CD4-positive, alpha-beta T cell treated with Interleukin-6 at 100 ng/mL for 8 hours (primary cell): ENCODE measurements around the gene FBXL4.

Source experiments
- DNase-seq: peaks from one replicate; pipeline ENCODE4 v3.0.0-alpha.2; 2020; ENCODE audit warnings: mixed read lengths, low spot score

Gene FBXL4

DNA sequence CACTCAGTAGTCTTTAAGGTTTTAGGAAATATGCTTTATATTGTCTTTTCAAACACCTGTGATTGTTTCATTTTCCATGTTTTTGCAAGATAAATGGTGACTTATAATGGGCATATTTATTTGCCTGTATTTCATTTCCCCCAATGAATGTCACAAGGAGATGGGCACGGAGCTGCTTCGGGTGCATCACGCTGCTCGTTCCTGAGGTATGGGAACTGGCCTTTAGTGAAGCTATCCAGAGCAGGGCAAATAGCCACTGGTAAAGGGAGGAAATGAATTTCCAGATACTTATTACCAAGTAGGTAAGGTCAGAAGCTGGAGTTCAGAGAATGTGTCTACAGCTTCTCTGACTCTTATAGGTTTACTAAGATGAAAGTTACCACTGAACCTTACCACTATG lies 109.7 kb downstream of the FBXL4 start:
- DNase-seq = no peak

GRCh38 chr6:98836962-98837944 lies 110.5 kb downstream of the FBXL4 start:
- no peak for DNase-seq

DNA sequence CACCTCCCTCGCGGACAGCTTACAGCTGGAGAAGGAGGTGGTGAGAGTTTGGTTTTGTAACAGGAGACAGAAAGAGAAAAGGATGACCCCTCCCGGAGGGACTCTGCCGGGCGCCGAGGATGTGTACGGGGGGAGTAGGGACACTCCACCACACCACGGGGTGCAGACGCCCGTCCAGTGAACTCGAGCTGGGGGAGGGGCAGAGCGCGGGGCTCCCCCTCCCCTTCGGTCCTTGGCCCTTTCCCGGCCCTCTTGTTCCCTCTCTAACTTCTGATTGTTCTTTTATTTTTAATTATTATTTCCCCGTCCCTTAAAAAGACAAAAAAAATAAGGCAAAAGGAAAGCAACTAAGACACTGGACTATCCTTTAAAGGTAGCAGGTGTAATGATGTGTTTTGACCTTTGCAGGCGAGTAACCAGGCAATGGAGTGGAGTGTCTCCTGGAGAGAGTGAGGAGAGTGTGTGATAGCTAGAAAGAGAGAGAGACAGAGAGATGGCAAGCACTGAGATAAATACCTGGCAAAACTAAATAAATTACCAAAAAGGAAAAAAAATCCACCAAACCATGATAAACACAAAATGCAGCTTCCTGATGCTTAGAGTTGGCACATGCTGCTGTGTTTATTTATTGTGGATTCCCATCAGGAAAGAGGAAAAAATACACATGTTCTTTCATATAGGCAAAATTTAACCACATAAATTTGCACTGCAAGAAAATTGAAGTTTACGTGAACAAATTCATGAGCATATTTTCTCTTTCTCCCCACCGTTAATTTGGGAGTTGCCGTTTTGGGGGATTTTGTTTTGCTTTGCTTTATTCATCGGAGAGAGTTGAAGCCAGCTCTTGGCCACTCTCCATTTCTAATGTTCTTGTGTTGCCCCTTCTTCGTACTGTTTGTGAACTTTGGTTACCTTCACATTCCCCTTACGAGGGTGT lies 111.5 kb downstream of the FBXL4 start:
- no peak for DNase-seq

DNA sequence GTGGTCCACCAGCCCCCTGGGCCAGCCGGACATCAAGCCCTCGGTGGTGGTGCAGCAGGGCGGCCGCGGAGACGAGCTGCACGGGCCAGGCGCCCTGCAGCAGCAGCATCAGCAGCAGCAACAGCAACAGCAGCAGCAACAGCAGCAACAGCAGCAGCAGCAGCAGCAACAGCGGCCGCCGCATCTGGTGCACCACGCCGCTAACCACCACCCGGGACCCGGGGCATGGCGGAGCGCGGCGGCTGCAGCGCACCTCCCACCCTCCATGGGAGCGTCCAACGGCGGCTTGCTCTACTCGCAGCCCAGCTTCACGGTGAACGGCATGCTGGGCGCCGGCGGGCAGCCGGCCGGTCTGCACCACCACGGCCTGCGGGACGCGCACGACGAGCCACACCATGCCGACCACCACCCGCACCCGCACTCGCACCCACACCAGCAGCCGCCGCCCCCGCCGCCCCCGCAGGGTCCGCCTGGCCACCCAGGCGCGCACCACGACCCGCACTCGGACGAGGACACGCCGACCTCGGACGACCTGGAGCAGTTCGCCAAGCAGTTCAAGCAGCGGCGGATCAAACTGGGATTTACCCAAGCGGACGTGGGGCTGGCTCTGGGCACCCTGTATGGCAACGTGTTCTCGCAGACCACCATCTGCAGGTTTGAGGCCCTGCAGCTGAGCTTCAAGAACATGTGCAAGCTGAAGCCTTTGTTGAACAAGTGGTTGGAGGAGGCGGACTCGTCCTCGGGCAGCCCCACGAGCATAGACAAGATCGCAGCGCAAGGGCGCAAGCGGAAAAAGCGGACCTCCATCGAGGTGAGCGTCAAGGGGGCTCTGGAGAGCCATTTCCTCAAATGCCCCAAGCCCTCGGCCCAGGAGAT lies 112.4 kb downstream of the FBXL4 start:
- no peak for DNase-seq

DNA sequence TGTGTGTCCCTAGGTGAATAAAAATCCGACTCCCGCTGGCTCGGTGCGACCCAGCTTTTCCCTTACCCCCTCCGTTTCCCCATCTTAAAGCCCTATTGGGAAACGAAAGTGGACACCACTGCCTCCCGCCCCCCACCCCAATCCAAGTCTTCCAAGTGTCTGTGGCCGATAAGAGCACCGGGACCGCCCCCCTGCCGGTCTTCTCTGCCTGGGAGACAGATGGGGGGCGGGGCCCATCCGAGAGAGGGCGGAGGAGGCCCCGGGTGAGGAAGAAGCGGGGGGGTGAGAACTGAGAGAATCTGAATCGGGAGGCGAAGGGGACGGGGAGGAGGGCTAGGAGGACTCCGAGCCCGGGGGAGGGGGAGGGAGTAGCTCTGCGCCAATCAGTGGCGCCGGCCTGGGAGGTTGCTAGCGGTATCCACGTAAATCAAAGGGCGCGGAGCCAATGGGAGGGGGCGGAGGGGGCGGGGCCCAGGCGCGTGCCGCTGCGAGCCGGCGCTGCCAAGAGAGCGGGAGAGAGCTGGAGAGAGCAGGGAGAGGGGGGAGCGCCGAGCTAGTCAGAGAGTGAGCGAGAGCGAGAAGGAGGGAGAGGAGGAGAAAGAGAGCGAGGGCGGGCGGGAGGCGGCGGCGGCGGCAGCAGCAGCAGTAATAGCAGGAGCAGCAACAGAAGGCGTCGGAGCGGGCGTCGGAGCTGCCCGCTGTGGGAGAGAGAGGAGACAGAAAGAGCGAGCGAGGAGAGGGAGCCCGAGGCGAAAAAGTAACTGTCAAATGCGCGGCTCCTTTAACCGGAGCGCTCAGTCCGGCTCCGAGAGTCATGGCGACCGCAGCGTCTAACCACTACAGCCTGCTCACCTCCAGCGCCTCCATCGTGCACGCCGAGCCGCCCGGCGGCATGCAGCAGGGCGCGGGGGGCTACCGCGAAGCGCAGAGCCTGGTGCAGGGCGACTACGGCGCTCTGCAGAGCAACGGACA lies 113.4 kb downstream of the FBXL4 start, which contains the start of gene POU3F2:
POU3F2 (plus strand) TSS at position 515 of the 972 bp plus-strand sequence; CDS start at position 815, 300 bp downstream.
- peak; percentile 60 for DNase-seq

- DNase-seq = no peak
Measured at GRCh38 chr6:98833307-98834059, 114.3 kb downstream of the FBXL4 start.

- no peak for DNase-seq
Measured at GRCh38 chr6:98833057-98833306, 114.8 kb downstream of the FBXL4 start.

GRCh38 chr6:98832284-98833056 lies 115.3 kb downstream of the FBXL4 start:
- DNase-seq = no peak

DNA sequence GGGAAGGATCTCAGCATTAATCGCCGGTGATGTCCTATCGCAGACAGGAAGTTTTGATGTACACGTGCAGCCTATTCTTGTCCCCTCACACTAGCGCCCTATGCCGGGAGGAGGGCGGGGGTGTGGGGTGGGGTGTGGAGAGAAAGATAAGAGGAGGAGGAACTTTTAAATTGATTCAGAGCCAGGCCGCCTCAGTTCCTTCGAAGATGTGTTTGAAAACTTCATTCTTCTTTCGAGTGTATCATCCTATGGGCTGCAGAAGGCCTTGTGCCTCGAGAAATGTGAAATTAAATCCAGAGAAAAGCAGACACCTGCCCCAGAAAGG lies 115.8 kb downstream of the FBXL4 start:
- no peak for DNase-seq

- DNase-seq = no peak
Measured at GRCh38 chr6:98831057-98831958, 116.4 kb downstream of the FBXL4 start.

GRCh38 chr6:98830146-98830545 lies 117.6 kb downstream of the FBXL4 start:
- DNase-seq = no peak

DNA sequence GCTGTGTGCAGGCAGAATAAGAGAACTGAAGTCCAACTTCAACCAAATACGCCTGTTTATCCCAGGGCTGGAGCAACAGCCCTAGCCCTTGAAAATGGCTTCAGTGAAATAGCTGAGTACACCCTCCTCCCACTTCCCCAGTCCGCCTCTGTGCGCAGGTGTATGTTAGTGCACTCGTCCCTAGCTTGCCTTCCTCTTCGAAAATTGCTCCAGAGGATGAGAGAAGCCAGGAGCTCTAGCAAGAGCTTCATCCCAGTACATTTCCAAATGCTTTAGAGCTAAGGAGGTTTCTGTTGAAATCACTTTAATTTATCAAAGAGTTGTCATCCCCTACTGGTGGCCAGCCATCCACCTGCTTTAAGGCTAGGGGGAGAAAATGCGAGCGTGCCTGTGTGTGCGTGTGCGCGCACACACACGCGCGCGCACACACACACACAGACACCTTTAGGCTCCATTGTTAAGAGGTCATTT lies 118.8 kb downstream of the FBXL4 start:
- DNase-seq = no peak

DNA sequence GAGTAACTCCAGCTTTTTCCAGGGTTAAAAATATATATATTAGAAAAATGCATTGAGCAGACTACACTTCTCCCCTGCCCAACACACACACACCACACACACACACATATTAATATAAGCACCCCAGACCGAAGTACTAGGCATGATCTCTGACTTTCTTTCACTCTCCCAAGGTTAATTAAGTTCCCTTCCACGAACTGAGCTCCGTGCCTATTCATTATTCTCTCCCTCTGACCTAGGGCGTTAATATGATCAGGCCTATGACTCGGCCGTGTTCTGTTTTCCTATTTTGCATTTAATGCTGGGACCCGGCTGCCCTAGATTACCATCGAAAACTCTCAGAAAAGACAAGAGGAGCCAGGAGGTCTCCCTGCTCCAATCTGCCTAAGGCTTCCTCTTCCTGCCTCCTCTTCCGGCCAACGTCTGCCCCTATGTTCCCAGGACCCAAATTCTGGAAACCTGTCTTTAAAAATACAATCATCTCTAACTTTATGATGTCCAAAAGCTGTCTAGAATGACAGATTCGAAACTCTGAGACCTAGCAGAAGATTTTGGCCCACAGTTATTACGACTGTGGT lies 119.4 kb downstream of the FBXL4 start:
- no peak for DNase-seq

- no peak for DNase-seq
Measured at GRCh38 chr6:98827295-98828159, 120.2 kb downstream of the FBXL4 start.

DNA sequence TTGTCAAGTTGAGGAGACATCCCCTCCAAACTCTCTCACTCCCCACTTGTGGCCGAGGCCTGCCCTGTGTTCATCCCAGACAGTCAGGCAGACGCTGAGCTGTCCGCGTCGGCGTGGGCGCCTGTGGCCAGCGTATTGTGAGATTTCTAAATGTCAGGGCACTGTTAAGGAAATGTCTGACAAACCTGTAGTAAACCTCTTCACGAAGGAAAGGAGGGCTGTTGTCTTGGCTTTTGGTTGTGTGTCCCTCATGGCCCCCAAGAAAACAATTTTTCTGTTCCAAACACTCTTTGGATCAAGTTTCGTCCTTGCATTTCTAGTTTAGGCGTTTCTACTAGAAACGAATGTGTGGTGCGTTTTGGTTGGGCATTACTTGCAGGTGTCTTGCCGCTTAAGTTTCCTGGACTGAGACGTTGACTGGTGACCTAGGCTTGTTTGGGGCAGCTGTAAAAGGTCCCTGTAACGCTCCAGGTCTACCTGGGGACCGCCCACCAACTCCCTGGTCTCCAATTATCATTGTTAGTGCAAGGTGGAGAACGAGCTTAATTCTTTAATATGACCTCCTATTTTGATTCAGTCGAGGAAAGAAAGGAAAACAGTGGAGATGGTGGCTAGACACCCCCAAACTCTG lies 122.0 kb downstream of the FBXL4 start:
- DNase-seq = no peak

DNA sequence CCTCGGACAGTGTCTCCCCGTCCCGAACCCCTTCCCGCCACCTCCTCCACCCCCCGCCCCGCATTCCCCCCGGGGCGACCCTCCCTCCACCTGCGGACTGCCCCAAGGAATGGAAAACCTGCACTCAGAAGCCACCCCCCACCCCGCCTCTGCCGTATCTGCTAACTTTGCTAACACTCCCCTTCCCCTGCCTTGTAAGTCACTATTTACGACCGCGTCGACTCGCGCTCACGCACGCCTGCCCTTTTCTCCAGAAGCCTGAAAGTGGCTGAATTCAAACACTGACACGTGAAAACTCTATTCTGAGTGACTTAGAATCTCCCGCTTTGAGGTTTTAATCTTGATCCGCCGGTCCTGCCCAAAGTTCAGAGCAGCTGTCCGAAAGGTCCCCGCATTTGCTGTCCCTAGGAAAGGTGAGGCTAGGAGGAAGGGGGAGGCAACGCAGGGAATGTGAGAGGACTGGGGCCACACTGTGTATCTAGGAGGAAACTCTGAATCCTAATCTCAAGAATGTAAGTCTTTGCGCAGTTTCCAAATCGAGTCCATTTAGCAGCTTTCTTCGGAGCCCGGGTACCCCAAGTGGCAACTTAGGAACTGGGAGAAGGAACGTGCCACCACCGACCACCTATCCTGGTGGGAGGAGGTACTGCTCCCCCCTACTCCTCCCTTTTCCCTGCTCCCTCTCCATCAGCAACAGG lies 122.7 kb downstream of the FBXL4 start:
- DNase-seq = no peak
